ENCODE results near the gene ARMCX4.

DNA sequence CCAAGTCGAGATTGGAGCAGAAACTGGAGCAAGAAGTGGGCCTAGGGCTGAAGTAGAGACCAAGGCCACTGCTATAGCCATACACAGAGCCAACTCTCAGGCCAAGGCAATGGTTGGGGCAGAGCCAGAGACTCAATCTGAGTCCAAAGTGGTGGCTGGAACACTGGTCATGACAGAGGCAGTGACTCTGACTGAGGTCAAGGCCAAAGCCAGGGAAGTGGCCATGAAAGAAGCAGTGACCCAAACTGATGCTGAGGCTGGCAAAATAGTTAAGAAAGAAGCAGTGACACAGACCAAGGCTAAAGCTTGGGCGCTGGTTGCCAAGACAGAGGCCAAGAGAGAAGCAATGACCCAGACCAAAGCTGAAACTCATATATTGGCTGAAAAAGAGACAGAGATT, 3.5 kb downstream of the ARMCX4 start:
- TF ChIP-seq POLR2A (IDR thresholded peaks at IDR 0.05) (no peak), POLR2AphosphoS5 (IDR thresholded peaks at IDR 0.05; ENCODE audit: insufficient read depth in 1 of 2, low read depth in 1 of 2) (no peak)
- TF ChIP-seq, protein P1, sequence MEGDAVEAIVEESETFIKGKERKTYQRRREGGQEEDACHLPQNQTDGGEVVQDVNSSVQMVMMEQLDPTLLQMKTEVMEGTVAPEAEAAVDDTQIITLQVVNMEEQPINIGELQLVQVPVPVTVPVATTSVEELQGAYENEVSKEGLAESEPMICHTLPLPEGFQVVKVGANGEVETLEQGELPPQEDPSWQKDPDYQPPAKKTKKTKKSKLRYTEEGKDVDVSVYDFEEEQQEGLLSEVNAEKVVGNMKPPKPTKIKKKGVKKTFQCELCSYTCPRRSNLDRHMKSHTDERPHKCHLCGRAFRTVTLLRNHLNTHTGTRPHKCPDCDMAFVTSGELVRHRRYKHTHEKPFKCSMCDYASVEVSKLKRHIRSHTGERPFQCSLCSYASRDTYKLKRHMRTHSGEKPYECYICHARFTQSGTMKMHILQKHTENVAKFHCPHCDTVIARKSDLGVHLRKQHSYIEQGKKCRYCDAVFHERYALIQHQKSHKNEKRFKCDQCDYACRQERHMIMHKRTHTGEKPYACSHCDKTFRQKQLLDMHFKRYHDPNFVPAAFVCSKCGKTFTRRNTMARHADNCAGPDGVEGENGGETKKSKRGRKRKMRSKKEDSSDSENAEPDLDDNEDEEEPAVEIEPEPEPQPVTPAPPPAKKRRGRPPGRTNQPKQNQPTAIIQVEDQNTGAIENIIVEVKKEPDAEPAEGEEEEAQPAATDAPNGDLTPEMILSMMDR (IDR thresholded peaks at IDR 0.05), result no peak

All from vagina (tissue), 2 donors.